A673 (cell line): ENCODE data around the gene NUTM2F.
"Not testable (repeated sequence)": the region's sequence is repeated elsewhere in the genome, so short reads cannot be mapped to it uniquely, and the experiment has no call there.

Source experiments
- EZH2 ChIP-seq: fragments of 200-600 bp; sonication (generic); IDR thresholded peaks from 2 replicates; pipeline ENCODE4 v1.6.1; 2017; ENCODE audit warnings: borderline replicate concordance, low read depth, mild to moderate bottlenecking, mixed read lengths, antibody characterized with exemption, low read length; ENCODE audit not compliant: poor library complexity, severe bottlenecking
- TF ChIP-seq, protein P1 (sequence below): fragments of 300-800, 200-600 bp; sonication (generic); conservative IDR thresholded peaks from 2 replicates; pipeline ENCODE4 v1.5.1; 2017; ENCODE audit warnings: low read depth, mild to moderate bottlenecking, antibody characterized with exemption, low read length, moderate library complexity, mixed read lengths

DNA sequence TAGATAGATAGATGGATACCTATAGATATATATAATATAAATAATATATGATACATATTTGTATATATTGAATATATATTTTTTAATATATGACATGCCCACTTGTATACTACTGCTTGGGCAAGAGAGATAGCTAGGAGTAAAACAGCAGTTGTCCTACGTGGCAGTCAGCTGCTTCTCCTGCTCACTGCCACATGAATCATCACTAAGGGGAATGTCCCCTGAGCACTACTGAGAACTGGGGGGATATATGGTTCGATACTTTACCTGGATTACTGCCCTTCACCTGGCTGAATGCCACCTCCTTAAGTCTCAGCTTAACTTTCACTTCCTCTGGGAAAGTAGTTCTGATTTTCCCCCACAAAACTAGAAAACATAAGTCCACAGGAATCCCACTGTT lies 13.3 kb upstream of the NUTM2F start:
- TF ChIP-seq, protein P1, sequence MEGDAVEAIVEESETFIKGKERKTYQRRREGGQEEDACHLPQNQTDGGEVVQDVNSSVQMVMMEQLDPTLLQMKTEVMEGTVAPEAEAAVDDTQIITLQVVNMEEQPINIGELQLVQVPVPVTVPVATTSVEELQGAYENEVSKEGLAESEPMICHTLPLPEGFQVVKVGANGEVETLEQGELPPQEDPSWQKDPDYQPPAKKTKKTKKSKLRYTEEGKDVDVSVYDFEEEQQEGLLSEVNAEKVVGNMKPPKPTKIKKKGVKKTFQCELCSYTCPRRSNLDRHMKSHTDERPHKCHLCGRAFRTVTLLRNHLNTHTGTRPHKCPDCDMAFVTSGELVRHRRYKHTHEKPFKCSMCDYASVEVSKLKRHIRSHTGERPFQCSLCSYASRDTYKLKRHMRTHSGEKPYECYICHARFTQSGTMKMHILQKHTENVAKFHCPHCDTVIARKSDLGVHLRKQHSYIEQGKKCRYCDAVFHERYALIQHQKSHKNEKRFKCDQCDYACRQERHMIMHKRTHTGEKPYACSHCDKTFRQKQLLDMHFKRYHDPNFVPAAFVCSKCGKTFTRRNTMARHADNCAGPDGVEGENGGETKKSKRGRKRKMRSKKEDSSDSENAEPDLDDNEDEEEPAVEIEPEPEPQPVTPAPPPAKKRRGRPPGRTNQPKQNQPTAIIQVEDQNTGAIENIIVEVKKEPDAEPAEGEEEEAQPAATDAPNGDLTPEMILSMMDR, result not testable (repeated sequence)
- not testable (repeated sequence) for TF ChIP-seq EZH2
